ENCODE results near the gene C20orf144.
"Not testable (repeated sequence)": the region's sequence is repeated elsewhere in the genome, so short reads cannot be mapped to it uniquely, and the experiment has no call there.

Gene C20orf144

DNA sequence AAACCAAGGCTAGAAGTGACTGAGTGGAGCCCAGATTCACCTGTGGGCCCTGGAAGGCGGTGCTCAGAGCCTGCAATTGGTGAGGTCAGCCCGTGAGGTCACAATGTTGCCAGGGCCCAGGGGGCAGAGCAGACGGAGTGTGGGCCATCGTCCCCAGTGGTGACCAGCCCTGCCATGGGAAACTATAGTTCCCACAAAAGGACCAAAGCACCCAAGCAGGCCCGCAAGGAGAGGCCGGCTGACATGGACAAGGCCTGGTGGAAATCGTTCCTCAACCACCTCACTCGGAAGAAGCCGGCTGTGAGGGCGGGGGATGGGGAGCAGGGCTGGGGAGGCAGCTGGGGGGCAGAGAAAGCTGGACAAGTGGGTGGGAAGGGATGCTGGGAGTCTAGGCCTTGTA lies at the start of gene C20orf144:
C20orf144 (plus strand) TSS at position 156 of the 400 bp plus-strand sequence; CDS start at position 175, 19 bp downstream.
- DNase-seq = no peak

DNA sequence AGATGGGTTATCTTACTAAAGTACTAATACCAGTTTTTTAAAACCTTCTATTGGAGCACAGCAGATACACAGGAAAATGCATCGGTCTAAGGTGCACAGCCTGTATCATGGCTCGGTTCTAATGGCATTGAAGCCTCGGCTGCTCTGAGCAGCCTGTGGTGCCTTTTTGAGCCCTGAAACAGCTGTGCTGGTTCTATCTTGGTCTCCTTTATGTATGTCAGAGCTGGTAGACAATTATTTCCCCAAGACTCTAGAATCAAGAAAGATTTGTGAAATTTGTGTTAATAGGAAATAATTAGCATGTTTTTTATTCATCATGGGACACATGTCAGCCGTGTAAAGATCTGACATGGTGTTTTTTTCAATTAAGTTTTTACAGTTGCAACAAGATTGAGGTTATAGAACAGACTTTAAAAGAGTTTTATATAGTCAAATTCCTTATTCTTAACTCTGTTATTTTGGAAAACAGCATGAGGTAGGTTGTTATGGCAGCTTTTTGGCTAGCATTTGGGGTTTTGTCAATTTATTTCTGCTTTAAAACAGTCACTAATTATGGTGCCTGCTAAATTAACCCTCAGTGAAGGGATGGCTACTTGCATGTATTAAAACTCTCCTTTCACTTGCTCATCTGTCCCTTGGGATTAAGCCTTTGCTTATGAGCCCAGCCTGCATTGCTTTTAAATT lies 40.3 kb upstream of the C20orf144 start:
- no peak for DNase-seq

DNA sequence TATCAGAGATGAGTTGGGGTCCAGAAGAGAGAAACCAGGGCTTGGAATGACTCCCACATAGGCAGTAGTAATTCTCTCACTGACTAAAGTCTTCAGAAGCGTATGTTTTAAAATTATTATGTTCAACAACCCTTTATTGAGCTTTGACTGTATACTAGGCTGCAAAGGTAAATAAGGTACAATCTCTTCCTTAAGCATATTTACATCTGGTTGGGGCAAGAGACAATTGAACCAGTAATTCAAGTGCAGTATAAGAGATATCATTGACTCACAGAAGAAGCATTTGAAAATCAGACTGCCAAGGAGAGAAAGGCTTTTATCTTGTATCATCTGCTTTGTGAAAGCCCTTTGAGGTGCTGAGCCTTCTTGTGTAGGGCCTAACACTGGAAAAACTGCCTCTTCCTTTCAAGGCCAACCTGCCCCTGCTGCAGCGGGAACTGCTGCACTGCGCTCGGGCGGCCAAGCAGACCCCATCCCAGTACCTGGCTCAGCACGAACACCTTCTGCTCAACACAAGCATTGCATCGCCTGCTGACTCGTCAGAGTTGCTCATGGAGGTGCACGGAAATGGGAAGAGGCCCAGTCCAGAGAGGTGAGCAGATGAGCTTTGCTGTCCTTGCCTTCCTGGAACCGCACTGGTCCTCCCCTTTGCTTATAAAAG lies 39.3 kb upstream of the C20orf144 start:
- no peak for DNase-seq

DNA sequence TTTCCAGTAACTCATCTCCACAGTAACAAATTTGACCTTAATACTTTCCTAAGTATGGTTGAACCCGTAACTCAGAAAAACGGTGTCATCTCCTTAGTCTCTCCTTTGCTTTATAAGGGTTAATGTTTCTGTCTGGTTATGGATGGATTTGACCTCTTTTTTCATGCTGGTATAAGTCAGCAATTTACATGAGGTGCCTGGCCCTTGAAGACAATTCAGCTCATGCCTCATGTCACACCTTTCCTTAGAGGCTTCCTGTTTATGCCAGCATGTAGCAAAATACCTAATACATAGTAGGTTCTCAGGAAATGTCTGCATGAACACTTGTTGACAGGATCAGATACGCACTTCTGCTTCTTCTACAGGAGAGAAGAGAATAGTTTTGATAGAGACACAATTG lies 37.7 kb upstream of the C20orf144 start:
- DNase-seq = no peak

DNA sequence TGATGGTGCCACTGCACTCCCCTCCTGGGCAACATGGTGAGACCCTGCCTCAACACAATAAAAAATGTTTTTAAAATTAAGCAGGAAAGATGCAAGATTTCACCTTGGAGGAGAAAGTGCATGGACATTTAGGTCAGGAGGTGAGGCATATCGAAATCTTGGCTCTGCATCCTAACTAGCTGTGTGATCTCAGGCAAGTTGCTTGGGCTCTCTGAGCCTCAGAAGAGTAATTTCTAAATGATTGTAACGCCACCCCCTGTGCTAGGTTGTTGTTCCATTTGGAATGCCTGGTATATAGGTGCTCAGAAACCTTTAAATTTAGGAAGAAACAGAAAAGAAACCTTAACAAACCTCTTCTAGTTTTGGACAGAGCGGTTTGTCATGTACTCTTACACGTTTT lies 35.9 kb upstream of the C20orf144 start:
- no peak for DNase-seq

DNA sequence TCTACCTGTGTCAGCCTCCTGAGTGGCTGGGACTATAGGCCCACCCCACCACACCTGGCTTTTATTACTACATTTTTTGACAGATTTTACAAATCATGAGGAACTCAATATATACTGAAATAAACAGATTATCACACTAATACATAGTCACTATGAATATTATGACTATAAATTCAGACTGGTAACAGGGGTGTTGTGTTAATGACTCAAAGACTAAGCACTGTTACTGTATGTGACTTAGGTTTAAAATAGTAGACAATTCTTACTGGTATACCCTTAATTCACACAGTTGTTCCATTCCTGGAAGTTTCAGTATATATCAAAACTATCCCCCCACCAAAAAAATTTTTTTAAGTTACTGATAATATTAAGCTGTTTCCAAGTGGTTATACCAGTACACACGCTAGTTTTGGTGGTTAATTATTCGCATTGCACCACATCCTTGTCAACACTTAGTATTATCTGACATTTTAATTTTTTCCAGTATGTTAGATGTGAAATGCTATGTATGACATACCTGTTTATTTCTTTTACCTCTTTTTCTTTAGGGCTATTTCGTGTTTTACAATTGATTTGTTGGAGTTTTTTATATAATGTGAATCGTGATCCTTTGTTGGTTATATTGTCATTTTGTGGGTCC lies 34.4 kb upstream of the C20orf144 start:
- no peak for DNase-seq

DNA sequence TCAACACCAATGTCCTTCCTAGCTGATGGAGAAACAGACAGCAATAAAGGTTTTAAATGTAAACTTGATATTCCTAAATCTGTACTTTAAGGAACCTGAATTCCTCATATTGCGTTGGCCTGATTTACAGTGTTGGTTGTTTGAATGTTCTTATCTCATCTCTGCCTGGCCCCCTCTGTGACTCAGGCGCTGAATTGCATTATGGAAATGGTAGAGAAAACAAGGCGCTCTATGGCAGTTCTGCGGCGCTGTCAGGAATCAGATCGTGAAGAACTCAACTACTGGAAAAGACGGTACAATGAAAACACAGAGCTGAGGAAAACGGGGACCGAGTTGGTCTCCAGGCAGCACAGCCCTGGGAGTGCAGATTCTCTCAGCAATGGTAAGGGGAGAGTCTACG lies 32.6 kb upstream of the C20orf144 start:
- DNase-seq = no peak

DNA sequence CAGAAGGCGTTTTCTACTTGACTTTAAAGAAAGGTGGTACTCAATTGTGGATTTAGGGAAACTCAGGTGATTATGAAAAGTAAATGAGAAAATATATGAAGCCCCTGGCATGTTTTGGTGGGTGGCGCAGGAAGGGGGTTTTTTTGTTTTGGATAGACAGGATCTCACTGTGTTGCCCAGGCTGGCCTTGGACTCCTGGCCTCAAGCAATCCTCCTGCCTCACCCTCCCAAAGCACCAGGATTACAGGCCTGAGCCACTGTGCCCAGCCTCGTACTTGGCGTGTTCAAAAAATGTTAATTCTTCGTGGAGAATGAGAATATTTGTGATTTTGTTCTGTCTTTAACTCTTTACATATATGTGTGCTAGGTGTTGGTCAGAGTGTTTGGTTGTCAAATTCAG lies 32.1 kb upstream of the C20orf144 start:
- no peak for DNase-seq

DNA sequence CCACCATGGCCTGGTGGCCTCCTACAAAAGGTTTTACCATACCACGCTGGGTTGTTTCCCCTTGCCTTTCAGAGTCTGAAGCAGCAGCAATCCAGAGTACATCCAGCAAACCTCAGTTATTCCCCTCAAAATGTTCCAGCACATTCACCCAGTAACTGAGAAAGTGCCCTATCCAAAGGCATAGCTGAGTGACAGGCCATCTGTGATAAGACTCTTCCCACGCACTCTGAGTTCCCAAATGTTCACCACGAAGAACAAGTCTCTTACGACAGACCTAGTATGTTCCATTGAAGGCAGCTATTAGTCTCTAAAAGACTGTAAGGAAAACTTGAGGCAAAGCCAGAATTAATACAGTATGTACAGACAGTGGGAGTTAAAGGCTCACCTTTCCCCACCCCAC lies 31.6 kb upstream of the C20orf144 start:
- no peak for DNase-seq

DNA sequence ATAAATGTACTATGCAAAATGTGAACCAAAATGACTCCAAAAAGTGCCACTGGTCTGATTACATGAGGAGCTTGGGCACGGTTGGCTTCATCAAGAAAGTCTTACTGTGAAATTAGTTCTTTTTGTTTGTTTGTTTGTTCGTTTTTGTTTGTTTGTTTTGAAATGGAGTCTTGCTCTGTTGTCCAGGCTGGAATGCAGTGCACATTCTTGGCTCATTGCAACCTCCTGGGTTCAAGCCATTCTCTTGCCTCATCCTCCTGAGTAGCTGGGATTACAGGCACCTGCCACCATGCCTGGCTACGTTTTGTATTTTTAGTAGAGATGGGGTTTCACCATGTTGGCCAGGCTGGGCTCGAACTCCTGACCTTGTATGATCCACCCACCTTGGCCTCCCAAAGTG lies 30.2 kb upstream of the C20orf144 start:
- not testable (repeated sequence) for DNase-seq

DNA sequence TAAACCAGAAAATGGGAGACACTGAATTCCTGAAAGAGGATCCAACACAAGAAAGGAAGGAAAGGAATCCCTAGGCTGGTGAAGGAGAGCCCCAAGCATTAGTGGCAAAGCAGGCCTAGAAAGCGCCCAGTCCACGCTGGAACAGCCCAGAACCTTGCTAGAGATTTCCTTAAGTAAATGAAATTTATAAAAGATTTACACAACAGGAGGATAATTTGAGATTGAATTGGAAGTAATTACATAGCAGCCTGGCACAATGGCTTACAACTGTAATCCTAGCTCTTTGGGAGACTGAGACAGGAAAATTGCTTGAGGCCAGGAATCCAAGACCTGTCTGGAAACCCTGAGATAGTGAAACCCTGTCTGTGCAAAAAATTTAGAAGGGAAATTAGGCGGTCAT lies 26.8 kb upstream of the C20orf144 start:
- no peak for DNase-seq

DNA sequence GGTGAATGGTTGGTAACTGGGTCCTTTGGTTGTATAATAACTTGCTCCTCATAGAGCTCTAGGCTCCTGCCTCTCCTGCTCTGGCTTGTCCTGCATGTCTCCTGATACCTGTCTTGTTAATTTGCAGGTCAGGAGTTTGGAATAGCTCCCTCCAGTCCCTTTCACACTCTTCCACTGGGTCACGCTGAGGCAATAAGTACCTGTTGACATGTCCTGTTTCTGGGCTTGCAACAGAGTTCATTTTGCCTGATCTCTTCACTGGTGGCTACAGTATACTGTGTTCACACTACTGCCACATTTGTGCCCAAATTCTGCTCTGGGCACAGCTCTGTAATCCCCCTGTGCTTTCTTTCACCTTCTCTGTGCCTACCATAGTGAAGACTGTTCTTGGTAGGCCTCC lies 25.4 kb upstream of the C20orf144 start:
- DNase-seq = no peak

DNA sequence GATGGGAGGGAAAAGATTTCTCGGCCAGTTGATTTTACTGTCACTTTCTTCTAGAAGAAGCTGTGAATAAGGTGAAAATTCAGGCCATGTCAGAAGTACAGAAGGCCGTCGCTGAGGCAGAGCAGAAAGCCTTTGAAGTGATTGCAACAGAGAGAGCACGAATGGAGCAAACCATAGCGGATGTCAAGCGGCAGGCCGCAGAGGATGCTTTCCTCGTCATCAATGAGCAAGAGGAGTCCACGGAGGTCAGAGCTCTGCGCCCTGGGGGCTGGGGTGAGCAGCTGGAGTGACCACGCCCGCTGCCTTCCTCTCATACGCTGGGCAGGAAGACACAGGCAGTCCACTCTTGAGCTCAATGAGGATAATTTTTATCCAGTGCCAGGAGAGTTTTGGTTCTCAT lies 21.8 kb upstream of the C20orf144 start:
- no peak for DNase-seq

DNA sequence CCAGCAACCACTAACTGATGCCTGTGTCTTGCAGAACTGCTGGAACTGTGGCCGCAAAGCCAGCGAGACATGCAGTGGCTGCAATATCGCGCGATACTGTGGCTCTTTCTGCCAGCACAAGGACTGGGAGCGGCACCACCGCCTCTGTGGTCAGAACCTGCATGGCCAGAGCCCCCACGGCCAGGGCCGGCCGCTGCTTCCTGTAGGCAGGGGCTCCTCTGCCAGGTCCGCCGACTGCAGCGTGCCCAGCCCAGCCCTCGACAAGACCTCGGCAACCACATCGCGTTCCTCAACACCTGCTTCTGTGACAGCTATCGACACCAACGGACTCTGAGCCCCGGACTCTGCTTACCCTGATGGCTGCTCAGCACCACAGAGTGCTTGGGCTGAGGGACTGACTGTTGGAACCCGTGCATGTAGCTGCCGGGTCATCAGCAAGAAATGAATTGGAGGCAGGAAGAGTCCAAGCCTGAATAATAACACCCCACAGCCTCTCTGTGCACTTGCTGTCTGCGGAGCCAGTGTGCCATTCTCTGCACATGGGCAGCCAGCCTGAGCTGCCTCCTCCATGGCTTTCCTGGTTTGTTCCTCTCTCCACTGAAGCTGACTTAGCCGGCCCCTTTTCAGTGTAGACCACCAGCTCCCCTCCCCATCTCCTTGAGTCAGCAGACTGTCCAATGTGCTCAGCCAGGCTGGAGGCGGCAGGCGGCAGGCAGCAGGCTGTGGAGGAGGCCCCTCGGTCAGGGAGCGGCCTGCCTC lies 17.6 kb upstream of the C20orf144 start:
- DNase-seq = no peak

DNA sequence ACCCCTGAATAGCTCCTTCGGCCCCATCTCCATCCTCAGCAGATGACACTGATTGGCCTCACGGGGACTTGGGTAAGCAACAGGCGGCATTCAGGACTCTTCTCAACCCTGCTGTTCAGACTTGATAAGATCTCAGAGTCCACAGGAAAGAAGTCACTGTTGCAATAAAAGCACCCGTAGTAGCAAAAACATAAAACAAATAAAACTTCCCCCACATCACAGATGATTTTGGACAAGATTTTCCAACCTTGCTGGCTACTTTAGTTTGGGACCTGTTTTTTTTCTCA lies 17.1 kb upstream of the C20orf144 start:
- DNase-seq = no peak

DNA sequence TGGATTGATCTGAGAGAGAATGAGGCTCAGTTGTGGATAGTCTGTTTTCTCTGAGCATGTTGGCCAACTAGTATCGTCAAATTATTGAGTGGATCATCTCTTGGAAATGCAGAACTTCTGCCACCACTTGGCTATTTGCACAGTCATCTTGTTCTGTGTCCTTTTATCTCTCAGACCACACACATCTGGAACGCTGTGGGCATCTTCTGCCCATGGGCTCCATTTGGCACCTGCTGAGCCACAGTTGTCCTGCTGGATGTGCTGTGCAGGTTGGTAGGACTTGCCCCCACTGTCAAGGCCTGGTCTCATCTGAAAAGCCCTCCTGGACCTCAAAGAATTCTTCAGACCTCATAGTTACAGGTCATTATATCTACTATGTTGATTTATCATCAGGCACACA lies 16.7 kb upstream of the C20orf144 start:
- DNase-seq = no peak

DNA sequence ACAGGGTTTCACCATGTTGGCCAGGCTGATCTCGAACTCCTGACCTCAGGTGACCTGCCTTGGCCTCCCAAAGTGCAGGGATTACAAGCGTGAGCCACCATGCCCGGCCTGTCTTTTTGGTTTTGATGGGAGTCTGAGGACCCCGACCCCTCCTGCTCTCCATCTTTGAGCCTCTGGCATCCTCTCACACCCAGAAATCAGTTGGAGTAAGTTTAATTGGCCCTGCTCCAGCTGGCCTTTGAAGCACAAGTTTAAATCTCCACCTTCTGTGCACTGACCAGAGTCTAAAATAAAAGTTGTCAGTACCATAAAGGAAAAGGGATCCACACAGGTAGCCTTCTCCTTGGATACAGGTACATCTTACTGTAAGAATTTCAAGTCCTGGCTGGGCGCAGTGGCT lies 15.9 kb upstream of the C20orf144 start:
- DNase-seq = no peak

DNA sequence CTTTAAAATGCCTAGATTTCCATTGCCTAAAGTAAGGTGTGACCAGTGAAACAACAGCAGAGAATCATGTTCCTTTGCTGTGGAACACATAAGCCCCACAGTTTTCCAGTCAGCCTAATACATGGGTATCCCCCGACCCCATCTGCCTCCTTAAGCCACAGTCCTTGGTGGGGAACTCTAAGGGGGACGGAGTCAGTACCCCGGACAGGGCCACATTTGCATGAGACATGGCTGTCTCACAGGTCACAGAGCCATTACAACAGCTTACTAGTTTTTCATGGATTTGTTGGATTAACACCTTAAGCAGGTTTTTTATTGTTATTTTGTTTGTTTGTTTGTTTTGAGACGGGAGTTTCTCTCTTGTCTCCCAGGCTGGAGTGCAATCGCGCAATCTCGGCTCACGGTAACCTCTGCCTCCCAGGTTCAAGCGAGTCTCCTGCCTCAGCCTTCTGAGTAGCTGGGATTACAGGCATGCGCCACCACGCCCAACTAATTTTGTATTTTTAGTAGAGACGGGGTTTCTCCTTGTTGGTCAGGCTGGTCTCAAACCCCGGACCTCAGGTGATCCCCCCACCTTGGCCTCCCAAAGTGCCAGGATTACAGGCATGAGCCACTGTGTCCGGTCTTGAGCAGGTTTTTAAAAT lies 15.0 kb upstream of the C20orf144 start:
- DNase-seq = not testable (repeated sequence)

DNA sequence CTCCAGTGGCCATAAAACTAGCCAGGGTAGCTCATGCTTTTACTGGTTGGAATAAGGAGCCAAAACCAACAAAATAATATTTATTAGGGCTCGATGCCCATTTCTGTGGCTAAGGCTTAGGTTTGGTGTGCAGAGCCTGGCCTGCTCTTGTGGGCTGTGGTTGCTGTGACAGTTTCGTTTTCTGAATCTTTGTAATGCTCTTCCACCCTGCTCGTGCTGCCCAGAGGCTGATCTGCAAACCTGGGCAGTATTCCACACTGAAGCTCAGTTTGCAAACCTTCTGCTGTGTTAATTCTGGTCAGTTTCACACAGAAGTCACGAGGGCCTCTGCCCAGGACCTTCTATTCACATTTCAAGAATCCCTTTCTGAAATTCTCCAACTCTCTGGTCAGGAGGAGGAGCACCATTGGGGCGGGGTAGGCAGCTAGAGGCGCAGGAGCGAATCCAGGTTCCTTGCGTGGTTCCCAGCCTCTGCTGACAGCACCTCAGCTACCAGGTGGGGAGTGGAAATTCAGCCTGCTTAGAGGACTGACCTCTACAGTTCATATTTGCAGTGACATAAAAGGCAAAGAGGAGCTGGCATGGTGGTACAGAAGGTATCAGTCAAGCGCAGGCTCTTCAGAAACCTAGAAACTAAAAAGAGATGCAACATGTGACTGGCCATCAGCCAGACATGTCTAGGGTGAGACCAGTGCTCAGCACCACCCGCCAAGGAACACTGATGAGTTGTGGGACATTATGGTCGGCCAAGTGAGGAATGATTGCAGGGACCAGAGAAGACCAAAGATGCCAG lies 14.3 kb upstream of the C20orf144 start:
- DNase-seq = no peak

DNA sequence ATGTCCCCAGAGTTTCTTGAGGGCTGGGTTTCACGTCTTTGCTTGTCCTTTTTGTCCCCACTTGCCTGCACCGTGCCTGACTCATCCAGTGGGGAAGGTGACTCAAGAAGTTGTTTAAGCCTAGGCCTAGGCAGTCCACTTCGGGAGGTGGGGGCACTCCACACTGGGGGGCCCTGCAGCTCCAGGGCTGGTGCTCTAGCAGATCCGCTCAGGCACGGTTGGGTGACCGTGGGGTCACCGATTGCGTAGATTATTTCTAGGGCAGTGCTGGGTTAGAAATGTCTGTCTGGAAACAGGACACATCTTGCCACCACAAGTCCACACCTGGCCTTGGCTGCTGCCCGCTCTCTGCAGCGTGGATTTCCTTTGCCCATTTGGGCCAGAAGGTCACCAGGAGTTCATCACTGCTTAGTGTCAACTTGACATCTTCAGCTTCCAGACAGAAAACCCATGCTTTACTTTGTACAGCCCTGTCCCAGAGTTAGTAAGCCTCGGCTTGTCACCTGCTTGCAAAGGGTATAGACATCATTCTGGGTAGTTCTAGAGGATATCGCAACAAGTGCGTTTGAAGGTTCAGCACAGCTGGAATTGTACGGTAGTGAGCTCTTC lies 13.6 kb upstream of the C20orf144 start:
- DNase-seq = no peak

DNA sequence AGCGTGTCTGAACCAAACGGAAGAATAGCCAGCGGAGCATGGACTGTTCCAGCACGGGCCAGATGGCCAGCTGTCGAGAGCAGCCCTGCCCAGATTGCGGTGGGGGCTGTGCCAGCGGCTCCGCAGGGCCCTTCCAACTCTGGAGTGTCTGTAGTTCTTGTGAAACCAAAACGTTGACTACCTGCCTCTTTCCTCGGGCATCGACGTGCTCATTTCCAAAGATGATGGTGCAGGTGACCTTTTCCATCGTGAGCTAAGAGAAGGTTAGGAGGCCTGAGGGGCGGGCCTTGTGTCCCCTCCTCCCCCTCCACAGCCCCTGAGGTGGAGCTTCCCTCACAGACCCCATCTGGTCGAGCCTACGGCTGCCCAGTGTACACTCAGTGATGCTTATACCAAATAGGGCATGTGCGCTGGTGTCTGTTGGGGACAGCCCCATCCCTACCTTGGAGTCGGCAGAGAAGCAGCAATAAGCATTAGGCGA lies 12.9 kb upstream of the C20orf144 start:
- no peak for DNase-seq

All from cortex of kidney (tissue), 1 donor.